Measurements from ENCODE around the gene NAGA.

The NAGA gene

DNA sequence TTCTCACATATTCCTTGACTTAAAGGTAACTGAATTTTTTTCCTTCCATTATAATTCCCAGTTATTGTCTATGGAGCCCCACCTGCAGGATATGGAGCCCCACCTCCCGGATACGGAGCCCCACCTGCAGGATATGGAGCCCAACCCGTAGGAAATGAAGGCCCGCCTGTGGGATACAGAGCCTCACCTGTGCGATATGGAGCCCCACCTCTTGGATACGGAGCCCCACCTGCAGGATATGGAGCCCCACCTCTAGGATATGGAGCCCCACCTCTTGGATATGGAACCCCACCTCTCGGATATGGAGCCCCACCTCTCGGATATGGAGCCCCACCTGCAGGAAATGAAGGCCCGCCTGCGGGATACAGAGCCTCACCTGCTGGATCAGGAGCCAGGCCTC lies 43.9 kb downstream of the NAGA start:
- H3K27ac ChIP-seq (ENCODE audit: low read depth, low read length), result no peak overlapping the region
- H3K9ac ChIP-seq (ENCODE audit: low read length), result no peak overlapping the region
- H3K9me3 ChIP-seq (ENCODE audit: low read length), result no peaks in the 10 kb centered on the region
- no peaks in the 10 kb centered on the region for H3K27me3 ChIP-seq (ENCODE audit: control insufficient read depth in 1 of 2, insufficient read depth in 2 of 2, low read length in 2 of 2)
- no peak overlapping the region for H3K4me3 ChIP-seq (ENCODE audit: low read depth in 1 of 2, low read length in 2 of 2)
- no peaks in the 10 kb centered on the region for H3K36me3 ChIP-seq (ENCODE audit: insufficient read depth, low read length)
- no peaks in the 10 kb centered on the region for H3K4me1 ChIP-seq (ENCODE audit: insufficient read depth, low read length)

DNA sequence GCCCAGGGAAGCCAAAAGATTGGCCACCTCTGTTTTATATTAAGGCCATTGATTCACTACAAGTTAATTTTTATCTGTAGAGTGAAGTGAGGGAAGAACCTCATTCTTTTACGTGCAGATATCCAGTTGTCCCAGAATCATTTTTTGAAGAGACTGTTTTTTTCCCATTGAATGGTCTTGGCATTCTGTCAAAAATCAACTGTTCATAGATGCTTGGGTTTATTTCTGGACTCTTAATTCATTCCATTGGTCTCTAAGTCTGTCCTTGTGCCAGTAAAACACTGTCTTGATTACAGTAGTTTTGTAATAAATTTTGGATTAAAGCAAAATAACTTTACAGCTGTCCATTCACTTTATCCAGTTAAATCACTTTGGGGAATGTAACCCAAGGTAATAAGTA lies 45.2 kb downstream of the NAGA start:
- no peak overlapping the region for H3K9ac ChIP-seq (ENCODE audit: low read length)
- H3K4me3 ChIP-seq (ENCODE audit: low read depth in 1 of 2, low read length in 2 of 2), result no peak overlapping the region
- no peaks in the 10 kb centered on the region for H3K27me3 ChIP-seq (ENCODE audit: control insufficient read depth in 1 of 2, insufficient read depth in 2 of 2, low read length in 2 of 2)
- no peaks in the 10 kb centered on the region for H3K9me3 ChIP-seq (ENCODE audit: low read length)
- no peaks in the 10 kb centered on the region for H3K36me3 ChIP-seq (ENCODE audit: insufficient read depth, low read length)
- H3K4me1 ChIP-seq (ENCODE audit: insufficient read depth, low read length), result no peaks in the 10 kb centered on the region
- H3K27ac ChIP-seq (ENCODE audit: low read depth, low read length), result no peak overlapping the region

DNA sequence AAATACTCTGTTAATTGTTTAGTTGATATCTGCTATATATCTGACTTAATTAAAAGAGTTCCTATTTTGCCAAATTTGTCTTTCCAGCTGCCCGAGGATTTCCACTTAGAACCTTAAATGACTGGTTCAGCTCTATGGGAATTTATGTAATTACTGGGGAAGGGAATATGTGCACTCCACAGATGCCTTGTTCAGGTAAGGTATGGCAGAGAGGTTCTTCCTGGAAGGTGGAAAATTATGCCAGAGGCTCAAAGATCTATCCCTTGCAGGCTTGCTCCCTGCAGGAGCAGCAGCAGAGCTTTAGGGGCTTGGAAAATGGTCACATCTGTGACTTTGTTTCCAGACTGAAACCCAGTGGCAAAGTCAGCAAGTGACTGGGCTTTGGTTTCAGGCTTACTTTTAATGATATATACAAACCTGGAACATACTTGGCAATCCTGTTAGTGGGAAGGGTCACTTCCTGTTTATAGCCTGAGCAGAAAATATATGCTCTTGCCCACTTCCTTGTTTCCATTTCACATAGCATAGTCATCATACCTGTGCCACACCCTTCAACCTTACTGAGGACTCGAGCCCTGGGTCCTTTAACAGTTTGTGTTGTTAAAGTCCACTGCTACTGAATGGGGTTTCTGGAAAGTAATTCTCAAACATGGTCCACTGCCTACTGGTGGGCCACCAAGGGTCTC lies 48.3 kb downstream of the NAGA start:
- H3K27me3 ChIP-seq (ENCODE audit: control insufficient read depth in 1 of 2, insufficient read depth in 2 of 2, low read length in 2 of 2), result no peaks in the 10 kb centered on the region
- H3K9me3 ChIP-seq (ENCODE audit: low read length), result no peaks in the 10 kb centered on the region
- no peak overlapping the region for H3K4me3 ChIP-seq (ENCODE audit: low read depth in 1 of 2, low read length in 2 of 2)
- no peaks in the 10 kb centered on the region for H3K36me3 ChIP-seq (ENCODE audit: insufficient read depth, low read length)
- no peak overlapping the region for H3K27ac ChIP-seq (ENCODE audit: low read depth, low read length)
- H3K4me1 ChIP-seq (ENCODE audit: insufficient read depth, low read length), result no peaks in the 10 kb centered on the region
- no peak overlapping the region for H3K9ac ChIP-seq (ENCODE audit: low read length)

DNA sequence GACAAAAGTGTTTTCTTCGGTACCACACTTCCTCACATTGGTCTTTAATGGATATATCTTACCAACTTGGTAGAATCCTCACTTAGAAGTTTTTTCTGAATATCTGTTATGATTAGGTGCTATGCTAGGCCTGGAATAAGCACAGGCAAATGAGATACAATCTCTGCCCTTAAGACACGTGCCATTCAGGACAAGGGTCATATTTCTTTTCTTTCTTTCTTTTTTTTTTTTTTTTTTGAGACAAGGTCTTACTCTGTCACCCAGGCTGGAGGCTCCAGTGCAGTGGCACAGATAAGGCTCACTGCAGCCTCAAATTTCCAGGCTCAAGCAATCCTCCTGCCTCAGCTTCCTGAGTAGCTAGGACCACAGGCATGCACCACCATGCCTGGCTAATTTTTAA lies 49.0 kb downstream of the NAGA start:
- Histone ChIP-seq H3K27me3 (ENCODE audit: control insufficient read depth in 1 of 2, insufficient read depth in 2 of 2, low read length in 2 of 2) (no peaks in the 10 kb centered on the region), H3K4me3 (ENCODE audit: low read depth in 1 of 2, low read length in 2 of 2) (no peak overlapping the region), H3K36me3 (ENCODE audit: insufficient read depth, low read length) (no peaks in the 10 kb centered on the region), H3K9ac (ENCODE audit: low read length) (no peak overlapping the region), H3K9me3 (ENCODE audit: low read length) (no peaks in the 10 kb centered on the region), H3K4me1 (ENCODE audit: insufficient read depth, low read length) (no peaks in the 10 kb centered on the region), H3K27ac (ENCODE audit: low read depth, low read length) (no peak overlapping the region)

DNA sequence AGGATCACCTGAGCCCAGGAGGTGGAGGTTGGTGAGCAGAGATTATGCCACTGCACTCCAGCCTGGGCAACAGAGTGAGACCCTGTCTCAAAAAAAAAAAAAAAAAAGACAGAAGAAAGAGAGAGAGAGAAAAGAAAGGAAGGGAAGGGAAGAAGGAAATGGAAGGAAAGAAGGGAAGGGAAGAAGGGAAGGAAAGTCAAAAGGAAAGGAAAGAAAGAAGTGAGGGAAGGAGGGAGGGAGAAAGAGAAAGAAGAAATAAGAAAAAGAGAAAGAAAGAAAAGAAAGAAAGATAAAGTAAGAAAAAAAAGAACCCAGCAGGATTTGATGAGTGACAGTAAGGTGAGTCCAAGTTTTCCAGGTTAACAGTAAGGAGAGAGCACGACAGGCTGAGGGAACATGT lies 52.4 kb downstream of the NAGA start:
- Histone ChIP-seq H3K4me1 (ENCODE audit: insufficient read depth, low read length) (no peaks in the 10 kb centered on the region), H3K27me3 (ENCODE audit: control insufficient read depth in 1 of 2, insufficient read depth in 2 of 2, low read length in 2 of 2) (no peaks in the 10 kb centered on the region), H3K9ac (ENCODE audit: low read length) (no peak overlapping the region), H3K9me3 (ENCODE audit: low read length) (no peaks in the 10 kb centered on the region), H3K4me3 (ENCODE audit: low read depth in 1 of 2, low read length in 2 of 2) (no peak overlapping the region), H3K36me3 (ENCODE audit: insufficient read depth, low read length) (no peaks in the 10 kb centered on the region), H3K27ac (ENCODE audit: low read depth, low read length) (no peak overlapping the region)

DNA sequence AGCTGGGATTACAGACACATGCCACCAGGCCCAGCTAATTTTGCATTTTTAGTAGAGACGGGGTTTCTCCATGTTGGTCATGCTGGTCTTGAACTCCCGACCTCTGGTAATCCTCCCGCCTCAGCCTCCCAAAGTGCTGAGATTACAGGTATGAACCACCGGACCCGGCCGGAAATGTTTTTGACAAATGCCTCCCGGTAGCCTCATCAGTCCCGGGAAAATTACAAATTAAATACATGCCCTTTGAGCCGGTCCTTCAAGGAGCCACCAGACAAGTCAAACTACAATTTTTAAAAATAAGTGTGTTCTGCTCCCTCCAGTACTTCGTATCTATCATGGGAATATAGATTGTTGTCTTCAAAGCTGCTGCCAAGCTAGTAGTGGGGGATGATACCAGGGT lies 54.5 kb downstream of the NAGA start:
- Histone ChIP-seq H3K4me1 (ENCODE audit: insufficient read depth, low read length) (no peaks in the 10 kb centered on the region), H3K4me3 (ENCODE audit: low read depth in 1 of 2, low read length in 2 of 2) (no peak overlapping the region), H3K9me3 (ENCODE audit: low read length) (no peaks in the 10 kb centered on the region), H3K9ac (ENCODE audit: low read length) (no peak overlapping the region), H3K27ac (ENCODE audit: low read depth, low read length) (no peak overlapping the region), H3K36me3 (ENCODE audit: insufficient read depth, low read length) (no peaks in the 10 kb centered on the region), H3K27me3 (ENCODE audit: control insufficient read depth in 1 of 2, insufficient read depth in 2 of 2, low read length in 2 of 2) (no peaks in the 10 kb centered on the region)

DNA sequence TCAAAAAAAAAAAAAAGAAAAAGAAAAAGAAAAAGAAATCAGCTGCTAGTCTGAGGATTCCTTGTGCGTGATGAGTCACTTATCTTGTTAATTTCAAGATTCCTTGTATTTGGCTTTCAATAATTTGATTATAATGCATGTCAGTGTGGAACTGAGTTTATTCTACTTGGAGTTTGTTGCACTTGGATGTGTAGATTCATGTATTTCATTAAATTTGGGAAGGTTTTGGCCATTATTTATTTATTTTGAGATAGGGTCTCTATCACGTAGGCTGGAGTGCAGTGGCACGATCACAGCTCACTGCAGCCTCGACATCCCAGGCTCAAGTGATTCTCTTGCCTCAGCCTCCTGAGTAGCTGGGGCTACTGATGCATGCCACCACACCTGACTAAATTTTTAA lies 57.2 kb downstream of the NAGA start:
- no peak overlapping the region for H3K9ac ChIP-seq (ENCODE audit: low read length)
- H3K9me3 ChIP-seq (ENCODE audit: low read length), result peaks cover 5% of the 10 kb centered on the region
- H3K4me3 ChIP-seq (ENCODE audit: low read depth in 1 of 2, low read length in 2 of 2), result no peak overlapping the region
- no peaks in the 10 kb centered on the region for H3K27me3 ChIP-seq (ENCODE audit: control insufficient read depth in 1 of 2, insufficient read depth in 2 of 2, low read length in 2 of 2)
- no peaks in the 10 kb centered on the region for H3K36me3 ChIP-seq (ENCODE audit: insufficient read depth, low read length)
- no peak overlapping the region for H3K27ac ChIP-seq (ENCODE audit: low read depth, low read length)
- no peaks in the 10 kb centered on the region for H3K4me1 ChIP-seq (ENCODE audit: insufficient read depth, low read length)

DNA sequence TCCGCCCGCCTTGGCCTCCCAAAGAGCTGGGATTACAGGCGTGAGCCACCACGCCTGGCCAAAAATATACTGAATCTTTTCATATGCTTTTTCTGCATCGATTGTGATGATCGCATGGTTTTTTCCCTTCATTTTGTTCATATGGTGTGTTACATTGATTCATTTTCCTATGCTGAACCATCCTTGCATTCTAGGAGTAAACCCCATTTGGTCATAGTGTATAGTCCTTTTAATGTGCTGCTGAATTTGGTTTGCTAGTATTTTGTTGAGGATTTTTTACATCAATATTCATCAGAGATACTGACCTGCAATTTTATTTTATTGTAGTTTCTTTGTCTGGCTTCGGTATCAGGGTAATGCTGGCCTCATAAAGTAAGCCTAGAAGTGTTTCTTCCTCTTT lies 59.8 kb downstream of the NAGA start:
- Histone ChIP-seq H3K9ac (ENCODE audit: low read length) (no peak overlapping the region), H3K27ac (ENCODE audit: low read depth, low read length) (no peak overlapping the region), H3K9me3 (ENCODE audit: low read length) (peaks cover 5% of the 10 kb centered on the region), H3K36me3 (ENCODE audit: insufficient read depth, low read length) (no peaks in the 10 kb centered on the region), H3K4me3 (ENCODE audit: low read depth in 1 of 2, low read length in 2 of 2) (no peak overlapping the region), H3K27me3 (ENCODE audit: control insufficient read depth in 1 of 2, insufficient read depth in 2 of 2, low read length in 2 of 2) (no peaks in the 10 kb centered on the region), H3K4me1 (ENCODE audit: insufficient read depth, low read length) (no peaks in the 10 kb centered on the region)

All from muscle layer of colon (tissue), 2 donors.